HCT116 (cell line): ENCODE data around the gene MEDAG. TPM values are rescaled to one million over a fixed set of nuclear protein-coding genes. Genes with fewer than 3 reads are reported as not detected.

Experiments used
- ATAC-seq: fragments of 200-7000 bp; cut with Tn5 transposase; 2 replicates; pipeline ENCODE4 v1.9.1; 2020; ENCODE audit warnings: mild to moderate bottlenecking, moderate library complexity
- BruUV-seq: library from RNA; stranded (reverse); fragments of 400-500 nt; replicated peaks from 2 replicates; lab custom pipeline; 2021; lab: Mats Ljungman, UMichigan
- CTCF ChIA-PET: fragments of 300-600 bp; sonication (Branson Sonifier 250); formaldehyde crosslinking; loops from one replicate; lab custom pipeline; 2021; ENCODE audit warnings: antibody characterized with exemption; lab: Charles Lee
- POLR2A ChIA-PET: fragments of 300-600, 350-600 bp; sonication (Branson Sonifier 250); formaldehyde crosslinking; loops from one replicate; lab custom pipeline; 2021; ENCODE audit warnings: antibody characterized with exemption; lab: Charles Lee
- RAD21 ChIA-PET, 2 experiments: fragments of 300-600 bp; sonication (Branson Sonifier 250); formaldehyde crosslinking; loops; one replicate each; lab custom pipeline; 2023; ENCODE audit warnings: low total read pairs in 2 of 2; ENCODE audit not compliant: uncharacterized antibody in 2 of 2, unreplicated experiment in 2 of 2, low non-redundant PET in 1 of 2; lab: Charles Lee
- DNase-seq: peaks from one replicate; pipeline ENCODE4 v3.0.0-alpha.2; 2010; ENCODE audit warnings: low read depth, low spot score
- H2AFZ ChIP-seq: fragments of 200-600 bp; shearing (Covaris generic), sonication (generic); 2 replicates; pipeline ENCODE4 v1.6.1; 2017; ENCODE audit warnings: low read depth, mixed run types, mixed read lengths, antibody characterized with exemption, low read length; ENCODE audit not compliant: poor library complexity, severe bottlenecking
- H3K27ac ChIP-seq: 2 replicates; pipeline ENCODE4 v1.5.1; 2012; ENCODE audit warnings: low read depth, low read length
- H3K27me3 ChIP-seq: fragments of 200-600 bp; sonication (generic); 2 replicates; pipeline ENCODE4 v1.6.1; 2016; ENCODE audit warnings: mixed run types, low read length, mixed read lengths; ENCODE audit not compliant: insufficient read depth
- H3K36me3 ChIP-seq, 2 experiments: fragments of 200-500 bp in 1 of 2; fragments of 200-600 bp in 1 of 2; sonication (Bioruptor generic) in 1 of 2; sonication (generic) in 1 of 2; 2 replicates each; pipeline versions ENCODE4 v1.5.1 to v1.6.1; 2014 to 2016; ENCODE audit warnings: low read length in 2 of 2, inconsistent platforms in 1 of 2, mixed read lengths in 1 of 2, mixed run types in 1 of 2; ENCODE audit not compliant: insufficient read depth in 2 of 2, control insufficient read depth in 1 of 2
- H3K4me1 ChIP-seq, 2 experiments: fragments of 200-600 bp in 1 of 2; sonication (generic) in 1 of 2; 2 replicates each; pipeline versions ENCODE4 v1.5.1 to v1.6.1; 2012 to 2017; ENCODE audit warnings: low read length in 2 of 2, inconsistent platforms in 1 of 2, mild to moderate bottlenecking in 1 of 2, mixed read lengths in 1 of 2, mixed run types in 1 of 2, moderate library complexity in 1 of 2; ENCODE audit not compliant: insufficient read depth in 2 of 2, control insufficient read depth in 1 of 2
- H3K4me2 ChIP-seq: fragments of 200-600 bp; sonication (generic); 2 replicates; pipeline ENCODE4 v1.6.1; 2017; ENCODE audit warnings: mixed run types, low read length, mixed read lengths
- H3K4me3 ChIP-seq, 2 experiments: fragments of 200-600 bp in 1 of 2; sonication (generic) in 1 of 2; replicated peaks in 1 of 2; 2 replicates each; pipeline ENCODE4 v1.5.1; 2011 to 2016; ENCODE audit warnings: low read length in 2 of 2, control low read depth in 1 of 2, low read depth in 1 of 2, mild to moderate bottlenecking in 1 of 2, mixed read lengths in 1 of 2, mixed run types in 1 of 2
- H3K79me2 ChIP-seq: fragments of 200-600 bp; sonication (generic); 2 replicates; pipeline ENCODE4 v1.6.1; 2017; ENCODE audit warnings: mild to moderate bottlenecking, mixed run types, low read length, moderate library complexity, mixed read lengths; ENCODE audit not compliant: insufficient read depth
- H3K9ac ChIP-seq: fragments of 200-600 bp; sonication (generic); 2 replicates; pipeline ENCODE4 v1.6.1; 2016; ENCODE audit warnings: low read length, mixed read lengths
- H3K9me2 ChIP-seq: fragments of 200-600 bp; sonication (generic), shearing (Covaris generic); 2 replicates; pipeline ENCODE4 v1.6.1; 2017; ENCODE audit warnings: mixed run types, mild to moderate bottlenecking, moderate library complexity; ENCODE audit not compliant: insufficient read depth
- H3K9me3 ChIP-seq, 2 experiments: fragments of 200-500 bp in 1 of 2; fragments of 200-600 bp in 1 of 2; sonication (Bioruptor generic) in 1 of 2; sonication (generic) in 1 of 2; 2 replicates each; pipeline ENCODE4 v1.6.1; 2014 to 2017; ENCODE audit warnings: low read length in 2 of 2, mixed read lengths in 2 of 2, inconsistent platforms in 1 of 2, low read depth in 1 of 2, mild to moderate bottlenecking in 1 of 2, mixed run types in 1 of 2, moderate library complexity in 1 of 2; ENCODE audit not compliant: control insufficient read depth in 1 of 2, insufficient read depth in 1 of 2
- H4K20me1 ChIP-seq: fragments of 200-600 bp; sonication (generic), shearing (Covaris generic); 2 replicates; pipeline ENCODE4 v1.6.1; 2017; ENCODE audit warnings: mixed run types, mild to moderate bottlenecking, moderate library complexity; ENCODE audit not compliant: insufficient read depth
- CBX3 ChIP-seq: IDR thresholded peaks from 2 replicates; pipeline ENCODE4 v1.6.1; 2012; ENCODE audit warnings: low read depth
- CEBPB ChIP-seq: IDR thresholded peaks from 2 replicates; pipeline ENCODE4 v1.6.1; 2012; ENCODE audit warnings: low read depth
- EGR1 ChIP-seq: IDR thresholded peaks from 2 replicates; pipeline ENCODE4 v1.6.1; 2012; ENCODE audit warnings: low read depth
- ELF1 ChIP-seq: IDR thresholded peaks from 2 replicates; pipeline ENCODE4 v1.6.1; 2012; ENCODE audit warnings: low read depth, borderline replicate concordance
- EZH2 ChIP-seq: fragments of 200-600 bp; sonication (generic); IDR thresholded peaks from 2 replicates; pipeline ENCODE4 v1.6.1; 2017; ENCODE audit warnings: antibody characterized with exemption, mixed run types
- FOSL1 ChIP-seq: IDR thresholded peaks from 2 replicates; pipeline ENCODE4 v1.6.1; 2012; ENCODE audit warnings: low read depth
- JUND ChIP-seq: IDR thresholded peaks from 2 replicates; pipeline ENCODE4 v1.6.1; 2012
- POLR2AphosphoS5 ChIP-seq: IDR thresholded peaks from 2 replicates; pipeline ENCODE4 v1.6.1; 2011; ENCODE audit warnings: mild to moderate bottlenecking, low read depth, low read length, moderate library complexity
- RAD21 ChIP-seq: IDR thresholded peaks from 2 replicates; pipeline ENCODE4 v1.6.1; 2012; ENCODE audit warnings: low read depth, mild to moderate bottlenecking
- SIN3A ChIP-seq: IDR thresholded peaks from 2 replicates; pipeline ENCODE4 v1.6.1; 2012; ENCODE audit warnings: low read depth
- SP1 ChIP-seq: IDR thresholded peaks from 2 replicates; pipeline ENCODE4 v1.6.1; 2012; ENCODE audit warnings: low read depth
- SRF ChIP-seq: IDR thresholded peaks from 2 replicates; pipeline ENCODE4 v1.6.1; 2012; ENCODE audit warnings: low read depth
- TCF7L2 ChIP-seq: IDR thresholded peaks from 2 replicates; pipeline ENCODE4 v1.7.0; 2011; ENCODE audit warnings: borderline replicate concordance, inconsistent platforms; ENCODE audit not compliant: insufficient read depth, insufficient read length; ENCODE audit errors: extremely low read depth
- ZFX ChIP-seq: fragments of 450-650 bp; IDR thresholded peaks from 2 replicates; pipeline ENCODE4 v1.6.1; 2017
- ZNF274 ChIP-seq: fragments of 200-500 bp; sonication (Bioruptor generic); IDR thresholded peaks from 2 replicates; pipeline ENCODE4 v1.6.1; 2014; ENCODE audit warnings: mild to moderate bottlenecking, low read depth, low read length, inconsistent platforms
- intact Hi-C: fragments of 100-400 bp; cut with micrococcal nuclease; formaldehyde crosslinking; loops from 2 replicates; pipeline ENCODE4 v1.10.0; 2022
- total RNA-seq: library from RNA; stranded (reverse); gene quantifications from one replicate; pipeline ENCODE4 v1.2.1, GENCODE V29; 2021; ENCODE audit not compliant: unreplicated experiment
- TF ChIP-seq, protein P1 (sequence below): IDR thresholded peaks from 2 replicates; pipeline ENCODE4 v1.6.1; 2012
- TF ChIP-seq, protein P2 (sequence below): IDR thresholded peaks from 2 replicates; pipeline ENCODE4 v1.6.1; 2012

The MEDAG gene
- total RNA-seq, 1 experiment from 2014 or later: not detected

DNA sequence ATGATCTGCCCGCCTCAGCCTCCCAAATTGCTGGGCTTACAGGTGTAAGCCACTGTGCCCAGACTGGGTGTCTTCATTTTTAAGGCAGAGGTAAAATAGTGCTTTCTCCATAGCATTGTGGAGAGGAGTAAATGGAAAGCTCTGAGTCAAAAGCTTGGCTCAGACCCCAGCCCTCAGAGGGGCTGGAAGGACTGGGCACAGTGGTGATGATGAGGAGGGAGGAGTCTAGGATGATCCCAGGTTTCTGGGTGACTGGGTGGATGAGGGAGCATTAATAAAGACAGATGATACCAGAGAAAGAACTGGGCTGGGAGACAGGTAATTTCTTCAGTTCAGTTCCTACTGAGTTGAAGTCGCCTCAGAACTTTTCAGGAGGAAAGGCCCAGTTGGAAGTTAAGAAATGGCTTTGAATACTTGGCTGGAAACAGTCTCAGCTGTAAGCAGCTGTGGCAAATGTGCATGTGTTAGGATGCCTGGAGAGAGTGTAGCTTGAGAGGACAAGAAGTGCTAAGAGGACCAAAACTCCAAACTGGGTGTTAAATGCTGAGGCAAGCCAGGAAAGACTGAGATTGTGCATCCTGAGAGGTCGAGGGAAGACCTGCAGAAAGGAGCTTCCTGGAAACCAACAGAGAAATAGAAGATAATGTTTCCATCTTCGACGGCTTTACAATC is 37.1 kb upstream of the MEDAG start:
- ChIA-PET RAD21 (no interaction called here), POLR2A (no interaction called here), CTCF (interaction anchor here (4.6 kb wide), 1 partner anchor 63 kb away, joined by 46 read pairs; no protein-coding TSS in a partner anchor)
- no peak overlapping the region for H3K27ac ChIP-seq
- peaks cover 24 to 44% of the 10 kb centered on the region in 2 experiments for H3K4me1 ChIP-seq
- TF ChIP-seq POLR2AphosphoS5 (no peak), TCF7L2 (no peak), CEBPB (no peak), SP1 (no peak), ZFX (no peak), EGR1 (no peak), FOSL1 (no peak), SRF (no peak), JUND (no peak)
- TF ChIP-seq, protein P1, sequence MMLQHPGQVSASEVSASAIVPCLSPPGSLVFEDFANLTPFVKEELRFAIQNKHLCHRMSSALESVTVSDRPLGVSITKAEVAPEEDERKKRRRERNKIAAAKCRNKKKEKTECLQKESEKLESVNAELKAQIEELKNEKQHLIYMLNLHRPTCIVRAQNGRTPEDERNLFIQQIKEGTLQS: no peak
- no peaks in the 10 kb centered on the region for H3K36me3 ChIP-seq
- BruUV-seq: no TSS peak
- no peak overlapping the region for H2AFZ ChIP-seq
- H4K20me1 ChIP-seq: no peaks in the 10 kb centered on the region
- intact Hi-C loops: loop anchor here (5.0 to 10.0 kb wide), 3 partner anchors 176 to 402 kb away; partner anchors contain the start of genes HMGB1 and USPL1
- DNase-seq (no peak), ATAC-seq (no peak)
- H3K4me2 ChIP-seq: no peak overlapping the region
- no peaks in the 10 kb centered on the region for H3K9me3 ChIP-seq
- no peaks in the 10 kb centered on the region for H3K27me3 ChIP-seq
- H3K9ac ChIP-seq: no peak overlapping the region
- no peak overlapping the region for H3K4me3 ChIP-seq
- no peaks in the 10 kb centered on the region for H3K79me2 ChIP-seq
- no peaks in the 10 kb centered on the region for H3K9me2 ChIP-seq

DNA sequence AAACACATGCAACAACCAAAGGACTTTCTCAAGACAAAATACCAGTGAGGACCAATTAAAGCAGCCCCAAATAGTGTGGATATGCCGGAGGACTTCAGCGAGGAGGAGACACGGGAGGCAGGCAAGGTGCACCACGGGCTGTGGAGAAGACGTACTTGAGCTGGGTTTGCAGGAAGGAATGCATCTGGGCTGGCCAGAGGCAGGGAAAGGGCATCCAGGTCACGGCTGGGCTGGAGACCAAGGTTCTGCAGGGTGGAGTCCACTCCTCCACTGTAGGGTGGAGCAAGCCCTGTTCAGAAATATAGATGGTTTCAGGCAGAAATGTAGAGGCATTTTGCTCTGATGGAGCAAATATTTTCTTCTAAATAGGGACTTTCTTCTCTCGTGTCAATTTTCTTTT is 36.6 kb upstream of the MEDAG start:
- no peak overlapping the region for H3K9ac ChIP-seq
- no peak for ATAC-seq
- RAD21 ChIA-PET: no interaction called here

More for the DNA sequence above, 36.6 kb upstream of the MEDAG start:
- peaks cover 24 to 43% of the 10 kb centered on the region in 2 experiments for H3K4me1 ChIP-seq
- H4K20me1 ChIP-seq: no peaks in the 10 kb centered on the region
- CTCF ChIA-PET: interaction anchor here (1.0 to 1.4 kb wide), 2 partner anchors 23 to 175 kb away, joined by 3 to 5 read pairs; no protein-coding TSS in a partner anchor
- TF ChIP-seq EZH2: no peak
- TF ChIP-seq EGR1: no peak
- TF ChIP-seq ZFX: no peak
- TF ChIP-seq RAD21: no peak
- TF ChIP-seq TCF7L2: no peak
- no peak for TF ChIP-seq SRF
- no peak for TF ChIP-seq CBX3
- TF ChIP-seq, protein P1: no peak
- no peak for TF ChIP-seq ELF1
- no peak for TF ChIP-seq ZNF274
- no peak for TF ChIP-seq SIN3A
- TF ChIP-seq POLR2AphosphoS5: no peak
- TF ChIP-seq, protein P2, sequence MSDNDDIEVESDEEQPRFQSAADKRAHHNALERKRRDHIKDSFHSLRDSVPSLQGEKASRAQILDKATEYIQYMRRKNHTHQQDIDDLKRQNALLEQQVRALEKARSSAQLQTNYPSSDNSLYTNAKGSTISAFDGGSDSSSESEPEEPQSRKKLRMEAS: no peak
- TF ChIP-seq SP1: no peak
- H3K36me3 ChIP-seq: no peaks in the 10 kb centered on the region
- H3K27me3 ChIP-seq: no peaks in the 10 kb centered on the region
- no peak for DNase-seq
- H3K9me3 ChIP-seq: no peaks in the 10 kb centered on the region
- no TSS peak for BruUV-seq
- no peaks in the 10 kb centered on the region for H3K79me2 ChIP-seq
- H3K4me2 ChIP-seq: no peak overlapping the region
- no peak overlapping the region for H3K27ac ChIP-seq
- no peaks in the 10 kb centered on the region for H3K9me2 ChIP-seq
- intact Hi-C loops: loop anchor here (5.0 to 10.0 kb wide), 3 partner anchors 175 to 402 kb away; partner anchors contain the start of genes HMGB1 and USPL1
- no peak overlapping the region for H3K4me3 ChIP-seq
- no peak overlapping the region for H2AFZ ChIP-seq
- POLR2A ChIA-PET: interaction anchor here (1.6 kb wide), 1 partner anchor 38 kb away, joined by 3 read pairs; no protein-coding TSS in a partner anchor
